Neural crest cell (in vitro differentiated cells): ENCODE data around the gene TMEM9B. TPM values are rescaled to one million over a fixed set of nuclear protein-coding genes. Genes with fewer than 3 reads are reported as not detected.

Experiments
- DNase-seq: peaks from one replicate; pipeline ENCODE4 v3.0.0; 2021; ENCODE audit warnings: low read depth, mixed read lengths, low spot score
- H3K27ac Mint-ChIP-seq: one replicate; pipeline ENCODE4 v1.8.0; 2021; ENCODE audit warnings: mild to moderate bottlenecking, mixed read lengths; ENCODE audit not compliant: unreplicated experiment
- H3K27me3 Mint-ChIP-seq: 2 replicates; pipeline ENCODE4 v1.8.0; 2021; ENCODE audit warnings: low read depth, mild to moderate bottlenecking, mixed read lengths
- H3K36me3 Mint-ChIP-seq: 2 replicates; pipeline ENCODE4 v1.8.0; 2021; ENCODE audit warnings: low read depth, mild to moderate bottlenecking, mixed read lengths
- H3K4me1 Mint-ChIP-seq: 2 replicates; pipeline ENCODE4 v1.8.0; 2021; ENCODE audit warnings: mixed read lengths
- H3K4me3 Mint-ChIP-seq: one replicate; pipeline ENCODE4 v1.8.0; 2021; ENCODE audit warnings: mild to moderate bottlenecking, mixed read lengths
- H3K9me3 Mint-ChIP-seq: 2 replicates; pipeline ENCODE4 v1.8.0; 2021; ENCODE audit warnings: mixed read lengths
- total RNA-seq: library from RNA; stranded (reverse); gene quantifications from 2 replicates; pipeline ENCODE4 v1.2.1, GENCODE V29; 2021
- TF ChIP-seq, protein P1 (sequence below): fragments of 200-600 bp; sonication (generic); conservative IDR thresholded peaks from 2 replicates; pipeline ENCODE4 v1.5.0; 2021; ENCODE audit warnings: antibody characterized with exemption, mild to moderate bottlenecking

Gene TMEM9B
- total RNA-seq, 1 donor from 2014 or later: 15.7 TPM

DNA sequence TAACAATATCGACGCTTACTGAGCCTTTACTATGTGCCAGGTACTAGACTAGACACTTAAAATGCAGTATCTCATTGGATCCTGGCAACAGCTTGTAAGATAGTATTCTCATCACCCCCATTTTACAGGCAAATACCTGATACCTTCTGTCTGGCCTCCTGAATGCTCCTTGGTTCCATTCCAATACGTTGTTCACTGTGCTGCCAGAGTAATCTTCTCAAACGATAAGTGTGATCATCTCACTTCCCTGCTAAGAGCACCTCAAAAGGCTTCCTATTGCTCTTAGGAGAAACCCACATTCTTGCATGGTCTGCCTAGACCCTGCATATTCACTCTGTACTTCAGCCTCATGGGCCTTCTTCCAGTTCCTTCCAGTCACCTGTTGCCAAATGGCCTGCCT lies 40.8 kb upstream of the TMEM9B start:
- no peak overlapping the region for H3K27ac Mint-ChIP-seq
- H3K4me3 Mint-ChIP-seq: peak overlapping the region; percentile 52
- no peaks in the 10 kb centered on the region for H3K36me3 Mint-ChIP-seq
- peaks cover 86% of the 10 kb centered on the region for H3K27me3 Mint-ChIP-seq
- H3K9me3 Mint-ChIP-seq: peaks cover 2% of the 10 kb centered on the region
- DNase-seq: no peak
- TF ChIP-seq, protein P1, sequence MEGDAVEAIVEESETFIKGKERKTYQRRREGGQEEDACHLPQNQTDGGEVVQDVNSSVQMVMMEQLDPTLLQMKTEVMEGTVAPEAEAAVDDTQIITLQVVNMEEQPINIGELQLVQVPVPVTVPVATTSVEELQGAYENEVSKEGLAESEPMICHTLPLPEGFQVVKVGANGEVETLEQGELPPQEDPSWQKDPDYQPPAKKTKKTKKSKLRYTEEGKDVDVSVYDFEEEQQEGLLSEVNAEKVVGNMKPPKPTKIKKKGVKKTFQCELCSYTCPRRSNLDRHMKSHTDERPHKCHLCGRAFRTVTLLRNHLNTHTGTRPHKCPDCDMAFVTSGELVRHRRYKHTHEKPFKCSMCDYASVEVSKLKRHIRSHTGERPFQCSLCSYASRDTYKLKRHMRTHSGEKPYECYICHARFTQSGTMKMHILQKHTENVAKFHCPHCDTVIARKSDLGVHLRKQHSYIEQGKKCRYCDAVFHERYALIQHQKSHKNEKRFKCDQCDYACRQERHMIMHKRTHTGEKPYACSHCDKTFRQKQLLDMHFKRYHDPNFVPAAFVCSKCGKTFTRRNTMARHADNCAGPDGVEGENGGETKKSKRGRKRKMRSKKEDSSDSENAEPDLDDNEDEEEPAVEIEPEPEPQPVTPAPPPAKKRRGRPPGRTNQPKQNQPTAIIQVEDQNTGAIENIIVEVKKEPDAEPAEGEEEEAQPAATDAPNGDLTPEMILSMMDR: no peak
- peaks cover 13% of the 10 kb centered on the region for H3K4me1 Mint-ChIP-seq

DNA sequence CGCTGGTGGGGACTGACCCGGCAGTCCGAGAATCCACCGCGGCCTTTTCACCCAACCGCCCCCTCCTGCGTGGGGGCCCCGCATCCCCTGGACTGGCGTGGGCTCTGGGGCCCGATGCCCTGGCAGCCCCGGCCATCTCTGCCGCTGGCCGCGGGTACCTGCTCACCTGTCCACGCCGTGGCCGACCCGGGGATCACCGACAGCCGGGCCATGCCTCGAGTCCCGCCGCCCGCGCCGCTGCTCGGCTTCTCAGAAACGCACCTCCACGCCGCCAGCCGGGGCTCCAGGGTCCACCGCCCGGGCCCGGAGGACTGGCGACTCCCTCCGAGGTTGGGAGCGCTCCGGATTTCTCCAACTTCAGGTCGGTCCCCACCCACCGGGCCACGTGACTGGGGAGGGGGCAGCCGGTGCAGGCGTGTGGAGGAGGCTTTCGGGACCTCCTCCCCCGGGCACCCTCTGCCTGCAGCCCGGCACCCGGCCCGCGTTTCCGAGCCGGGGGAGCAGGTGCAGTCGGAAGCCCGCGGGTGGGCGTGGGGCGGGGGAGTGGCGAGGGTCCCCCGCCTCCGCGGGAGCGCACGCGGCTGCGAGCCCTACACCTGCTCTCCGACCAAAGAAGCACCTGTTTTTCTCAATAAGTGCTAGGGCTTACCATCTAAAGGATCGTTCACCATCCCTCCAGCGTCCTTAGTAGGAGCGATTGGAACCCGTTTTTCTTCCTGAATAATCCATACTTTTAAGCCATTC lies 40.1 kb upstream of the TMEM9B start:
- Mint-ChIP-seq H3K27ac (no peak overlapping the region), H3K9me3 (no peaks in the 10 kb centered on the region)

DNA sequence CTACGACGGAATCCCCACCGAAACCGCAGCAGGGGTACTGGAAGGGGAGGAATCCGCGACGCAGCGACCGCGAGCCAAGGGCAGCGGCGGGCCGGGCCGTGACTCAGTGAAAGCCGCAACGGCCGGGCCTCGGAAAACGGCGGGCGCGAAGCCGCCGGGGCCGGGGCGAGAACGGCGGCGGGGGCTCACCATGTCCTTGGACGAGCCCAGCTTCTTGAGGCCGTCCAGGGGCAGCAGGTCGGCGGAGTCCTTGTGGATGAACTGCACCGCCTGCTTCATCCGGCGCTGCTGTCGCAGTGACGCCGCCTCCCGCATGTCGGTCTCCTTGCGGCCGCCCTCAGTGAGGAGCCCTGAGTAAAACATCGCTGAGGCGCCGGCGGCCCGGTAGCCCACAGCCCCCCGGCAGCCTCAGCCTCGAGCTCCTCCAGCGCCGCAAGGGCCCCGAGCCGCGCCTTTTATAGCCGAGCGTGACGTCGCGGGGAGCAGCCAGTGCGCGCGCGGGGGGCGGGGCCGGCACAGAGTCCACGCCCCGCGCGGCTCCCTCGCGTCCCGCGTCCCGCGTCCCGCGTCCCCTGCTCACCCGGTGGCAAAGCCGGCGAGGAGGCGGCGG lies 39.4 kb upstream of the TMEM9B start, which contains the start of gene NRIP3:
Gene NRIP3, minus strand, starts transcription at position 429 of the 610 bp plus-strand sequence. Its CDS starts 66 bp downstream, at position 363.
- no peak within 1 kb of the TSS for H3K27ac Mint-ChIP-seq

More for the DNA sequence above, 40.1 kb upstream of the TMEM9B start:
- H3K36me3 Mint-ChIP-seq: no peaks in the 10 kb centered on the region
- DNase-seq: peak; percentile 3
- H3K4me3 Mint-ChIP-seq: peak overlapping the region; percentile 52
- H3K27me3 Mint-ChIP-seq: peaks cover 84% of the 10 kb centered on the region
- TF ChIP-seq, protein P1: no peak
- peaks cover 13% of the 10 kb centered on the region for H3K4me1 Mint-ChIP-seq

DNA sequence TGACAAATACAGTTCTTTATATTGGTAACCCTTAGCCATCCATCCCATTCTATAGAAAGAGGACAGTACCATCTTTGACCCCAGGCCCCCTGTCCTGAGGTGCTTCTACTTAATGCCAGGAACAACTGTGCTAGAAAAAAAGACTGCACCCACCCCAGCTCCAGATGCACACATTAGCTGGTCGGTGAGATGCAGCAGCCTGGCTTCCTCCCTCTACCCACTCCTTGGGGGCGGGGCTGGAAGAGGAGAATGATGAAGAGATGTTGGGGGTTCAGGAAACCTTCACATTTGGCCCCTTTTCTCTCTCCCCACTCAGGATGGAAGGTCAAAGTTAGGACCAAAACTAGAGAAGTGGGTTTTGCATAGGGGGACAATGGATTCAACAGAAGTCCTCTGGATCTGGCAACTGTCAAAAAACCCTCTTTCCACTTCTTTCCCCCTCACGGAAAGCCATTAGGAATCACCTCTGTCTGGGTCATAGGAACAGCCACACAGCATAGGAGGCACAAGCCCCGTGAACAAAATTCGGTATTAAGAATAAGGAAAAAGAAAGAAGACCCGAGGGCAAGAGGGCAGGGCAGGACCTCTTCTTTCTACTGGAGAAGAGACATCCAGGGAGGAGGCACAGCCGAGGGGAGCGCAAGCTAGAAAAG lies 38.8 kb upstream of the TMEM9B start:
- Mint-ChIP-seq H3K4me1 (peaks cover 13% of the 10 kb centered on the region), H3K27me3 (peaks cover 77% of the 10 kb centered on the region), H3K36me3 (no peaks in the 10 kb centered on the region), H3K4me3 (peak overlapping the region; percentile 82), H3K9me3 (no peaks in the 10 kb centered on the region), H3K27ac (no peak overlapping the region)
- TF ChIP-seq, protein P1: no peak
- no peak for DNase-seq

More for the DNA sequence above, 39.4 kb upstream of the TMEM9B start, which contains the start of gene NRIP3:
- TF ChIP-seq, protein P1: no peak
- Mint-ChIP-seq H3K9me3 (no peaks in the 10 kb centered on the region), H3K36me3 (no peaks in the 10 kb centered on the region), H3K4me3 (peak within 1 kb of the TSS; percentile 82), H3K4me1 (peaks cover 13% of the 10 kb centered on the region), H3K27me3 (peaks cover 82% of the 10 kb centered on the region)
- peak; percentile 63 for DNase-seq

DNA sequence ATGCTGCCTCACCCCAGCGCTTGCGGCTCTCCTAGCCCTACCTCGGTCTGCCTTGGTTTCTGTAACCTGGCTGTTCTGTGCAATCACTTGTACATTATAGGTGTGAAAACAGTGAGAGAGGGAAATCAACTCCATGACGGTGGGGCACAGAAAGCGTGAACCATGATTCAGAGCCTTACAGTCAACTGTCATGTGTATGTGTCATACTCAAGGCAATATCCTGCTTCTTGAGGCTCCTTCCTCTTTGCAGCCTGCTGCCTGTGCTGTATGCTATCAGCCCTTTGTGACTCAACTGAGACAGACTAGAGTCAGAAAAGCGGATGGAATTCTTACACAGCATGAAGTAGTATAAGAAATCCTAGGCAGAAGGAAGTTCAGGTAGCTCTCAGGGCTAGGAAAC lies 37.5 kb upstream of the TMEM9B start:
- Mint-ChIP-seq H3K27me3 (peaks cover 65% of the 10 kb centered on the region), H3K4me1 (peaks cover 13% of the 10 kb centered on the region), H3K9me3 (no peaks in the 10 kb centered on the region), H3K27ac (no peak overlapping the region), H3K36me3 (no peaks in the 10 kb centered on the region), H3K4me3 (no peak overlapping the region)
- TF ChIP-seq, protein P1: no peak
- DNase-seq: no peak
